IMR-90 (cell line): ENCODE measurements around the gene CACNA2D4.

Experiments
- BHLHE40 ChIP-seq: fragments of 150-350 bp; IDR thresholded peaks from 2 replicates; pipeline ENCODE4 v1.6.1; 2016; ENCODE audit warnings: mild to moderate bottlenecking, low read depth, low read length
- CEBPB ChIP-seq: IDR thresholded peaks from 2 replicates; pipeline ENCODE4 v1.6.1; 2012; ENCODE audit warnings: low read depth, low read length, improper control_type of control experiment
- CHD1 ChIP-seq: IDR thresholded peaks from 2 replicates; pipeline ENCODE4 v1.6.1; 2012; ENCODE audit warnings: low read depth, low read length, improper control_type of control experiment
- CTCF ChIP-seq: conservative IDR thresholded peaks from 2 replicates; pipeline ENCODE4 v1.5.1; 2012; ENCODE audit warnings: mild to moderate bottlenecking, low read depth, low read length, improper control_type of control experiment
- FOS ChIP-seq: fragments of 150-350 bp; IDR thresholded peaks from 2 replicates; pipeline ENCODE4 v1.6.1; 2016; ENCODE audit warnings: low read depth, low read length
- MAFK ChIP-seq: IDR thresholded peaks from 2 replicates; pipeline ENCODE4 v1.6.1; 2012; ENCODE audit warnings: low read depth, low read length, improper control_type of control experiment
- POLR2A ChIP-seq: IDR thresholded peaks from 2 replicates; pipeline ENCODE4 v1.6.1; 2012; ENCODE audit warnings: mild to moderate bottlenecking, low read depth, low read length
- RAD21 ChIP-seq: IDR thresholded peaks from 2 replicates; pipeline ENCODE4 v1.6.1; 2012; ENCODE audit warnings: low read length, improper control_type of control experiment
- RCOR1 ChIP-seq: IDR thresholded peaks from 2 replicates; pipeline ENCODE4 v1.6.1; 2012; ENCODE audit warnings: mild to moderate bottlenecking, low read length, improper control_type of control experiment; ENCODE audit not compliant: insufficient replicate concordance
- RFX5 ChIP-seq: IDR thresholded peaks from 2 replicates; pipeline ENCODE4 v1.8.0; 2012; ENCODE audit warnings: low read depth, mild to moderate bottlenecking, low read length, moderate library complexity
- SMC3 ChIP-seq: fragments of 150-350 bp; IDR thresholded peaks from 2 replicates; pipeline ENCODE4 v1.6.1; 2016; ENCODE audit warnings: low read depth, mild to moderate bottlenecking, antibody characterized with exemption, low read length, moderate library complexity
- USF2 ChIP-seq: fragments of 150-350 bp; IDR thresholded peaks from 2 replicates; pipeline ENCODE4 v1.6.1; 2017; ENCODE audit warnings: mild to moderate bottlenecking, antibody characterized with exemption, low read length, low read depth

- no peak for TF ChIP-seq CTCF
- no peak for TF ChIP-seq RAD21
- no peak for TF ChIP-seq POLR2A
- no peak for TF ChIP-seq CHD1
- TF ChIP-seq USF2, result no peak
- no peak for TF ChIP-seq BHLHE40
- no peak for TF ChIP-seq SMC3
- no peak for TF ChIP-seq FOS
- no peak for TF ChIP-seq MAFK
- TF ChIP-seq RFX5, result no peak
- TF ChIP-seq CEBPB, result no peak
- no peak for TF ChIP-seq RCOR1
Measured at GRCh38 chr12:1844223-1844622, 74.2 kb downstream of the CACNA2D4 start.
